GM21526 (cell line): ENCODE results near the gene TLCD4.
"Not testable (repeated sequence)": the region's sequence is repeated elsewhere in the genome, so short reads cannot be mapped to it uniquely, and the experiment has no call there.

ENCODE experiments used
- ATAC-seq: cut with Tn5 transposase; IDR thresholded peaks from one replicate; pipeline ENCODE4 v1.9.1; 2021; ENCODE audit warnings: moderate library complexity; ENCODE audit not compliant: unreplicated experiment, low FRiP score

TLCD4 gene

GRCh38 chr1:95117207-95118066 lies at the start of gene TLCD4:
Gene TLCD4 (plus strand): TSS chr1:95117355. CDS start chr1:95143902, 26,547 bp downstream.
- ATAC-seq: peak; percentile 65

- ATAC-seq: no peak
Measured at GRCh38 chr1:95067568-95067967, 49.6 kb upstream of the TLCD4 start.

- ATAC-seq: no peak
Measured at GRCh38 chr1:95068956-95069709, 48.0 kb upstream of the TLCD4 start.

- ATAC-seq: no peak
Measured at GRCh38 chr1:95069710-95070093, 47.5 kb upstream of the TLCD4 start.

GRCh38 chr1:95071539-95071938 lies 45.6 kb upstream of the TLCD4 start:
- ATAC-seq: no peak

- no peak for ATAC-seq
Measured at GRCh38 chr1:95072117-95072516, 45.0 kb upstream of the TLCD4 start.

GRCh38 chr1:95072532-95073419 lies 44.4 kb upstream of the TLCD4 start, which contains the start of gene ALG14:
Gene ALG14 (minus strand): TSS chr1:95072951. CDS start chr1:95072898, 53 bp downstream.
- peak; percentile 97 for ATAC-seq

GRCh38 chr1:95073446-95073845 lies 43.7 kb upstream of the TLCD4 start:
- ATAC-seq: no peak

- no peak for ATAC-seq
Measured at GRCh38 chr1:95076034-95076433, 41.1 kb upstream of the TLCD4 start.

- no peak for ATAC-seq
Measured at GRCh38 chr1:95080446-95080845, 36.7 kb upstream of the TLCD4 start.

GRCh38 chr1:95080879-95081278 lies 36.3 kb upstream of the TLCD4 start:
- ATAC-seq: no peak

GRCh38 chr1:95084317-95085176 lies 32.6 kb upstream of the TLCD4 start:
- peak; percentile 71 for ATAC-seq

- no peak for ATAC-seq
Measured at GRCh38 chr1:95085376-95085775, 31.8 kb upstream of the TLCD4 start.

- no peak for ATAC-seq
Measured at GRCh38 chr1:95086949-95087533, 30.1 kb upstream of the TLCD4 start.

GRCh38 chr1:95088303-95088702 lies 28.9 kb upstream of the TLCD4 start:
- ATAC-seq: no peak

- no peak for ATAC-seq
Measured at GRCh38 chr1:95089650-95090287, 27.4 kb upstream of the TLCD4 start.

- ATAC-seq: not testable (repeated sequence)
Measured at GRCh38 chr1:95091290-95091689, 25.9 kb upstream of the TLCD4 start.

GRCh38 chr1:95092891-95093290 lies 24.3 kb upstream of the TLCD4 start:
- not testable (repeated sequence) for ATAC-seq

- ATAC-seq: no peak
Measured at GRCh38 chr1:95093296-95093695, 23.9 kb upstream of the TLCD4 start.
